Keratinocyte (primary cell): ENCODE results near the gene ZMIZ1.

ENCODE experiments used
- CTCF ChIP-seq, 3 experiments: IDR thresholded peaks in 1 of 3; conservative IDR thresholded peaks in 1 of 3; optimal IDR thresholded peaks in 1 of 3; 2 replicates in 2 of 3; 3 replicates in 1 of 3; pipeline versions ENCODE3 to v1.5.1; 2011; ENCODE audit warnings: low read length in 3 of 3, mild to moderate bottlenecking in 3 of 3, moderate library complexity in 2 of 3, control low read depth in 1 of 3, inconsistent platforms in 1 of 3; ENCODE audit not compliant: insufficient read depth in 2 of 3; ENCODE audit errors: extremely low read depth in 1 of 3
- EZH2 ChIP-seq: IDR thresholded peaks from one replicate; pipeline ENCODE4 v1.6.1; 2012; ENCODE audit warnings: inconsistent platforms, mild to moderate bottlenecking, low read length, moderate library complexity

GRCh38 chr10:79206300-79207095 lies 137.7 kb downstream of the ZMIZ1 start:
- TF ChIP-seq CTCF (optimal IDR thresholded peaks at IDR 0.05 in 1 of 3, IDR thresholded peaks at IDR 0.05 in 1 of 3, conservative IDR thresholded peaks at IDR 0.05 in 1 of 3; ENCODE audit: extremely low read depth in 1 of 3, insufficient read depth in 2 of 3, low read length in 3 of 3) (no peak), EZH2 (no peak)
